Inferior parietal cortex (tissue), 1 donor: ENCODE results near the gene AKNA.

Experiments
- DNase-seq: peaks from one replicate; pipeline ENCODE4 v3.0.0-alpha.2; 2016; ENCODE audit errors: extremely low spot score

The AKNA gene

GRCh38 chr9:114287001-114287762 lies 100.6 kb downstream of the AKNA start:
- no peak for DNase-seq

GRCh38 chr9:114286146-114286679 lies 101.6 kb downstream of the AKNA start:
- DNase-seq, result no peak

GRCh38 chr9:114285166-114285867 lies 102.5 kb downstream of the AKNA start:
- DNase-seq, result no peak

- DNase-seq, result no peak
Measured at GRCh38 chr9:114284316-114285060, 103.3 kb downstream of the AKNA start.
